Tibial nerve (tissue), 4 donors: ENCODE results near the gene RASSF6.

Experiments used
- EP300 ChIP-seq, 2 donors: sonication (generic); formaldehyde crosslinking; IDR thresholded peaks; one replicate each; pipeline ENCODE4 v1.6.1; 2017; ENCODE audit warnings: antibody characterized with exemption in 2 of 2, mild to moderate bottlenecking in 1 of 2
- POLR2A ChIP-seq, 2 donors: fragments of 450-650 bp; IDR thresholded peaks; one replicate each; pipeline ENCODE4 v1.6.1; 2017; ENCODE audit warnings: antibody characterized with exemption in 2 of 2, mild to moderate bottlenecking in 2 of 2, moderate library complexity in 2 of 2
- TF ChIP-seq, protein P1 (sequence below), 5 experiments: fragments of 200-600 bp in 3 of 5; fragments of 450-650 bp in 2 of 5; sonication (generic) in 3 of 5; IDR thresholded peaks; one replicate each; pipeline ENCODE4 v1.5.1; 2016 to 2019; ENCODE audit warnings: antibody characterized with exemption in 5 of 5, mild to moderate bottlenecking in 3 of 5, moderate library complexity in 2 of 5

GRCh38 chr4:73603854-73604584 lies 16.2 kb downstream of the RASSF6 start:
- TF ChIP-seq, protein P1, sequence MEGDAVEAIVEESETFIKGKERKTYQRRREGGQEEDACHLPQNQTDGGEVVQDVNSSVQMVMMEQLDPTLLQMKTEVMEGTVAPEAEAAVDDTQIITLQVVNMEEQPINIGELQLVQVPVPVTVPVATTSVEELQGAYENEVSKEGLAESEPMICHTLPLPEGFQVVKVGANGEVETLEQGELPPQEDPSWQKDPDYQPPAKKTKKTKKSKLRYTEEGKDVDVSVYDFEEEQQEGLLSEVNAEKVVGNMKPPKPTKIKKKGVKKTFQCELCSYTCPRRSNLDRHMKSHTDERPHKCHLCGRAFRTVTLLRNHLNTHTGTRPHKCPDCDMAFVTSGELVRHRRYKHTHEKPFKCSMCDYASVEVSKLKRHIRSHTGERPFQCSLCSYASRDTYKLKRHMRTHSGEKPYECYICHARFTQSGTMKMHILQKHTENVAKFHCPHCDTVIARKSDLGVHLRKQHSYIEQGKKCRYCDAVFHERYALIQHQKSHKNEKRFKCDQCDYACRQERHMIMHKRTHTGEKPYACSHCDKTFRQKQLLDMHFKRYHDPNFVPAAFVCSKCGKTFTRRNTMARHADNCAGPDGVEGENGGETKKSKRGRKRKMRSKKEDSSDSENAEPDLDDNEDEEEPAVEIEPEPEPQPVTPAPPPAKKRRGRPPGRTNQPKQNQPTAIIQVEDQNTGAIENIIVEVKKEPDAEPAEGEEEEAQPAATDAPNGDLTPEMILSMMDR (IDR thresholded peaks at IDR 0.05) = no peak
- TF ChIP-seq POLR2A (IDR thresholded peaks at IDR 0.05) = no peak
- TF ChIP-seq EP300 (IDR thresholded peaks at IDR 0.05) = no peak
